ENCODE results near the gene COP1. TPM values are rescaled to one million over a fixed set of nuclear protein-coding genes. Genes with fewer than 3 reads are reported as not detected.

Gene COP1
- polyA plus RNA-seq, 1 experiment: 43.7 TPM

GRCh38 chr1:175901076-175901836 lies 305.8 kb downstream of the COP1 start:
- TF ChIP-seq CTCF (IDR thresholded peaks at IDR 0.05; ENCODE audit: low read depth, low read length): no peak
- DNase-seq (ENCODE audit: low read depth, low spot score): no peak
- POLR2A ChIA-PET: interaction anchor here (0.8 kb wide), 1 partner anchor 68 kb away, joined by 4 read pairs; no protein-coding TSS in a partner anchor
- Histone ChIP-seq H3K9me3 (ENCODE audit: control insufficient read depth, insufficient read depth, low read length) (no peaks in the 10 kb centered on the region), H3K27ac (ENCODE audit: low read depth, low read length) (no peak overlapping the region), H3K27me3 (ENCODE audit: control insufficient read depth, insufficient read depth, low read length) (no peaks in the 10 kb centered on the region), H3K4me3 (ENCODE audit: low read depth, low read length) (no peak overlapping the region)
- CTCF ChIA-PET: no interaction called here

GRCh38 chr1:175900171-175900570 lies 306.9 kb downstream of the COP1 start:
- TF ChIP-seq CTCF (IDR thresholded peaks at IDR 0.05; ENCODE audit: low read depth, low read length): no peak
- Histone ChIP-seq H3K4me3 (ENCODE audit: low read depth, low read length) (no peak overlapping the region), H3K27me3 (ENCODE audit: control insufficient read depth, insufficient read depth, low read length) (no peaks in the 10 kb centered on the region), H3K9me3 (ENCODE audit: control insufficient read depth, insufficient read depth, low read length) (no peaks in the 10 kb centered on the region), H3K27ac (ENCODE audit: low read depth, low read length) (no peak overlapping the region)
- CTCF ChIA-PET: interaction anchor here (1.6 kb wide), 1 partner anchor 12 kb away, joined by 3 read pairs; no protein-coding TSS in a partner anchor
- DNase-seq (ENCODE audit: low read depth, low spot score): no peak
- POLR2A ChIA-PET: interaction anchor here (0.6 kb wide), 1 partner anchor 1218 kb away, joined by 5 read pairs; no protein-coding TSS in a partner anchor

DNA sequence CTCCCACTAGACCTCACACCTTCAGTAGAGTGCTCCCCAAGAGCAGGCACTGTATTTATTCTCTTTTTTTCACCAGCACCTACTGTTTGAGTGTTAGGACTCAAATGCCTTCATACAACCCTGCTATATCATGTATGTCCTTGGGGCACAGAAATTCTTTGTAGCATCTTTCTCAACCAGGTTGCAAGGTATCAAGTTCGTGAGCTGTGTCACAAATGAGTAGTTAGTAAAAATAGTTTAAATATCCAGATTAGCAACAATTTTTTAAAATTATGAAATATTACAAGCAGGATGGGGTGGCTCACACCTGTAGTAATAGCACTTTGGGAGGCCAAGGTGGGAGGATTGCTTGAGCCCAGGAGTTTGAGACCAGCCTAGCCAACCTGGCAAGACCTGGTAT lies 311.1 kb downstream of the COP1 start:
- Histone ChIP-seq H3K27me3 (ENCODE audit: control insufficient read depth, insufficient read depth, low read length) (no peaks in the 10 kb centered on the region), H3K4me3 (ENCODE audit: low read depth, low read length) (no peak overlapping the region), H3K27ac (ENCODE audit: low read depth, low read length) (no peak overlapping the region), H3K9me3 (ENCODE audit: control insufficient read depth, insufficient read depth, low read length) (no peaks in the 10 kb centered on the region)
- no peak for TF ChIP-seq CTCF (IDR thresholded peaks at IDR 0.05; ENCODE audit: low read depth, low read length)
- no peak for DNase-seq (ENCODE audit: low read depth, low spot score)
- POLR2A ChIA-PET: no interaction called here
- CTCF ChIA-PET: no interaction called here

Small RNA genes lying within 50 kb of the gene (small RNA-seq; reads per million reads assigned to genes)
- gene RF00066 (ENCODE audit: insufficient read length, low read depth): not detected
- gene RNU2-12P (ENCODE audit: insufficient read length, low read depth): not detected
- gene RPS29P5 (ENCODE audit: insufficient read length, low read depth): not detected
- gene SCARNA3 (ENCODE audit: insufficient read length, low read depth): 11.8 reads per million, percentile 73 among the genes with 10 or more reads in this experiment
